ENCODE measurements around the gene CENPE.
"Not testable (repeated sequence)": the region's sequence is repeated elsewhere in the genome, so short reads cannot be mapped to it uniquely, and the experiment has no call there.

The CENPE gene

GRCh38 chr4:103198111-103198765 lies at the start of gene CENPE:
Gene CENPE (minus strand): TSS chr4:103198343. CDS start chr4:103198319, 24 bp downstream.
- peak; percentile 88 for DNase-seq

- DNase-seq: no peak
Observed at GRCh38 chr4:103244251-103244650, 46.1 kb upstream of the CENPE start.

GRCh38 chr4:103230938-103231337 lies 32.8 kb upstream of the CENPE start:
- not testable (repeated sequence) for DNase-seq

GRCh38 chr4:103223556-103223955 lies 25.4 kb upstream of the CENPE start:
- not testable (repeated sequence) for DNase-seq

- no peak for DNase-seq
Observed at GRCh38 chr4:103207673-103208072, 9.5 kb upstream of the CENPE start.

GRCh38 chr4:103204111-103204510 lies 6.0 kb upstream of the CENPE start:
- DNase-seq: no peak

- no peak for DNase-seq
Observed at GRCh38 chr4:103201724-103202123, 3.6 kb upstream of the CENPE start.

GRCh38 chr4:103201253-103201652 lies 3.1 kb upstream of the CENPE start:
- DNase-seq: no peak

GRCh38 chr4:103199009-103199408 lies 866 bp upstream of the CENPE start:
- DNase-seq: no peak

GRCh38 chr4:103197765-103198110 lies 405 bp downstream of the CENPE start:
- DNase-seq: peak; percentile 39

- no peak for DNase-seq
Observed at GRCh38 chr4:103193457-103193856, 4.7 kb downstream of the CENPE start.

- no peak for DNase-seq
Observed at GRCh38 chr4:103171006-103171405, 27.1 kb downstream of the CENPE start.

GRCh38 chr4:103169750-103170149 lies 28.4 kb downstream of the CENPE start:
- DNase-seq: not testable (repeated sequence)

GRCh38 chr4:103168993-103169392 lies 29.1 kb downstream of the CENPE start:
- no peak for DNase-seq

- no peak for DNase-seq
Observed at GRCh38 chr4:103162176-103162575, 36.0 kb downstream of the CENPE start.

GRCh38 chr4:103158760-103159159 lies 39.4 kb downstream of the CENPE start:
- DNase-seq: no peak

- no peak for DNase-seq
Observed at GRCh38 chr4:103156106-103156505, 42.0 kb downstream of the CENPE start.

GRCh38 chr4:103152381-103152780 lies 45.8 kb downstream of the CENPE start:
- no peak for DNase-seq

- peak; percentile 14 for DNase-seq
Observed at GRCh38 chr4:103150677-103151076, 47.5 kb downstream of the CENPE start.

- DNase-seq: no peak
Observed at GRCh38 chr4:103144926-103145325, 53.2 kb downstream of the CENPE start.

- DNase-seq: no peak
Observed at GRCh38 chr4:103137446-103137827, 60.7 kb downstream of the CENPE start.

- no peak for DNase-seq
Observed at GRCh38 chr4:103136671-103137445, 61.3 kb downstream of the CENPE start.

GRCh38 chr4:103129174-103129573 lies 69.0 kb downstream of the CENPE start:
- DNase-seq: no peak

- DNase-seq: no peak
Observed at GRCh38 chr4:103126126-103126525, 72.0 kb downstream of the CENPE start.

GRCh38 chr4:103123114-103123513 lies 75.0 kb downstream of the CENPE start:
- no peak for DNase-seq

All from activated CD4-positive, alpha-beta T cell treated with anti-CD3 and anti-CD28 coated beads, Interleukin-2, amount 50 U/mL, for 16 hours (primary cell).